Pancreas (tissue), 10 donors: Measurements from ENCODE around the gene NRP2. TPM values are rescaled to one million over a fixed set of nuclear protein-coding genes. Genes with fewer than 3 reads are reported as not detected.

ENCODE experiments used
- ATAC-seq, 4 donors: fragments of 200-7000 bp; cut with Tn5 transposase; one replicate each; pipeline versions ENCODE4 v1.8.0 to v1.9.1; 2020; ENCODE audit warnings: mild to moderate bottlenecking in 4 of 4, moderate library complexity in 4 of 4
- DNase-seq, 6 donors: peaks; one replicate each; pipeline ENCODE4 v3.0.0-alpha.2; 2020
- FAIRE-seq: peaks from 2 replicates; lab custom pipeline; 2012; peaks lifted over from hg19 to GRCh38; lab: Jason Lieb, UNC
- H3K27ac ChIP-seq, 4 donors: fragments of 200-600 bp; sonication (generic); 1 replicate in 3 of 4; 2 replicates in 1 of 4; pipeline versions ENCODE4 v1.5.0 to v1.8.0; 2020
- H3K27me3 ChIP-seq, 4 donors: fragments of 200-600 bp; one replicate each; pipeline ENCODE4 v1.8.0; 2021
- H3K36me3 ChIP-seq, 3 donors: fragments of 200-600 bp; sonication (generic) in 1 of 3; one replicate each; pipeline versions ENCODE4 v1.5.0 to v1.8.0; 2020 to 2021
- H3K4me1 ChIP-seq, 3 donors: fragments of 200-600 bp; one replicate each; pipeline ENCODE4 v1.8.0; 2021
- H3K4me3 ChIP-seq, 4 donors: fragments of 200-600 bp; sonication (generic) in 2 of 4; one replicate each; pipeline versions ENCODE4 v1.5.0 to v1.8.0; 2020 to 2021
- H3K9me3 ChIP-seq, 4 donors: fragments of 200-600 bp; one replicate each; pipeline ENCODE4 v1.8.0; 2021
- CTCF ChIP-seq, 4 donors: fragments of 200-600 bp; sonication (generic) in 3 of 4; IDR thresholded peaks; one replicate each; pipeline versions ENCODE4 v1.5.0 to v1.8.0; 2021; ENCODE audit warnings: antibody characterized with exemption in 4 of 4
- WGBS, 2 donors: extraction: QIAGEN DNeasy Blood & Tissue Kit; methylation state at CpG; one replicate each; pipeline ENCODE4 v1.1.7; 2013; 5-methylcytosine and 5-hydroxymethylcytosine counted together
- intact Hi-C, 3 donors: fragments of 100-400 bp; cut with DNase I; formaldehyde crosslinking; loops; one replicate each; pipeline versions ENCODE4 v1.11.1 to v1.14.2; 2022
- polyA plus RNA-seq, 2 donors: library from polyadenylated mRNA; stranded (reverse); fragments of 200-250 nt; gene quantifications; one replicate each; pipeline ENCODE4 v1.2.3, GENCODE V29; 2013
- total RNA-seq, 6 donors: library from RNA; stranded (reverse); fragmentation: NEBNext Ultra II Directional in 4 of 6; extraction: Animal tissue kit (Norgen Biotek cat#: 25700) in 4 of 6; gene quantifications; one replicate each; pipeline versions ENCODE4 v1.2.1 to v1.2.4, GENCODE V29; 2021 to 2023
- donor health status: healthy with polysubstance abuse.
- donor health status: DM: no; HTN: no; CAD: no; lungs with moderate emphysema.
- donor health status: DM: no; HTN: no; CAD: no.
- donor health status: control.
- donor health status: control.
- donor health status: Bipolar disorder and iron deficiency.
- donor health status: DM: yes; HTN: yes; CAD: no.
- donor health status: DM: no; HTN: no; CAD: no.
- donor health status: DM: no; HTN: no; CAD: no.
- donor health status: DM: yes; HTN: yes; CAD: no.

NRP2 gene
- total and polyA plus RNA-seq, 8 donors, result 0.65 to 11.0 (median 1.6) TPM

GRCh38 chr2:205827809-205828365, 145.6 kb downstream of the NRP2 start:
- ATAC-seq (no peak), FAIRE-seq (no peak), DNase-seq (no peak)
- no peak overlapping the region for H3K4me3 ChIP-seq
- H3K27me3 ChIP-seq, result no peaks in the 10 kb centered on the region
- H3K4me1 ChIP-seq, result no peaks in the 10 kb centered on the region
- intact Hi-C loops, result no loop called here
- no peaks in the 10 kb centered on the region for H3K36me3 ChIP-seq
- H3K27ac ChIP-seq, result no peak overlapping the region
- 84 to 87% methylated on average over 9 of the region's 9 CpGs for WGBS, 2 donors
- no peak for TF ChIP-seq CTCF (IDR thresholded peaks at IDR 0.05)
- no peaks in the 10 kb centered on the region for H3K9me3 ChIP-seq

GRCh38 chr2:205833864-205834263, 151.6 kb downstream of the NRP2 start:
- no peaks in the 10 kb centered on the region for H3K9me3 ChIP-seq
- H3K27me3 ChIP-seq, result no peaks in the 10 kb centered on the region
- 68 to 79% methylated on average over 2 of the region's 2 CpGs for WGBS, 2 donors
- DNase-seq (no peak), FAIRE-seq (no peak), ATAC-seq (no peak)
- no peaks in the 10 kb centered on the region for H3K4me1 ChIP-seq
- H3K27ac ChIP-seq, result no peak overlapping the region
- H3K4me3 ChIP-seq, result no peak overlapping the region
- intact Hi-C loops, result no loop called here
- no peaks in the 10 kb centered on the region for H3K36me3 ChIP-seq
- TF ChIP-seq CTCF (IDR thresholded peaks at IDR 0.05), result no peak

- H3K27me3 ChIP-seq, result no peaks in the 10 kb centered on the region
- H3K4me3 ChIP-seq, result no peak overlapping the region
- no peaks in the 10 kb centered on the region for H3K36me3 ChIP-seq
- ATAC-seq (peak in 1 of 4 donors; percentile 39), FAIRE-seq (no peak), DNase-seq (no peak)
- whole genome bisulfite sequencing, 2 donors, result 50 to 54% methylated on average over 3 of the region's 3 CpGs
- no peaks in the 10 kb centered on the region for H3K9me3 ChIP-seq
- H3K27ac ChIP-seq, result no peak overlapping the region
- intact Hi-C loops, result no loop called here
- no peak for TF ChIP-seq CTCF (IDR thresholded peaks at IDR 0.05)
- H3K4me1 ChIP-seq, result no peaks in the 10 kb centered on the region
Observed at GRCh38 chr2:205834796-205835195, 152.5 kb downstream of the NRP2 start.

- Histone ChIP-seq H3K27me3 (no peaks in the 10 kb centered on the region), H3K4me3 (no peak overlapping the region), H3K27ac (no peak overlapping the region), H3K36me3 (no peaks in the 10 kb centered on the region), H3K9me3 (no peaks in the 10 kb centered on the region), H3K4me1 (no peaks in the 10 kb centered on the region)
- no peak for TF ChIP-seq CTCF (IDR thresholded peaks at IDR 0.05)
- intact Hi-C loops, result no loop called here
- no peak for FAIRE-seq
- DNase-seq, result no peak
- WGBS, 2 donors, result 69% methylated on average over 4 of the region's 4 CpGs
- no peak for ATAC-seq
Observed at GRCh38 chr2:205835251-205835791, 153.0 kb downstream of the NRP2 start.

- H3K4me3 ChIP-seq, result no peak overlapping the region
- no peaks in the 10 kb centered on the region for H3K36me3 ChIP-seq
- TF ChIP-seq CTCF (IDR thresholded peaks at IDR 0.05), result no peak
- no peak for FAIRE-seq
- intact Hi-C loops, result no loop called here
- no peak for ATAC-seq
- no peak for DNase-seq
- 65 to 76% methylated on average over 5 of the region's 5 CpGs for WGBS, 2 donors
- H3K9me3 ChIP-seq, result no peaks in the 10 kb centered on the region
- no peaks in the 10 kb centered on the region for H3K4me1 ChIP-seq
- H3K27ac ChIP-seq, result no peak overlapping the region
- no peaks in the 10 kb centered on the region for H3K27me3 ChIP-seq
Observed at GRCh38 chr2:205835923-205836322, 153.6 kb downstream of the NRP2 start.
